NCI-H774 (cell line): Measurements from ENCODE around the gene MMP19.

Experiments
- DNase-seq: peaks from one replicate; lab custom pipeline; 2025; lab: John Stamatoyannopoulos, UW

MMP19 gene

DNA sequence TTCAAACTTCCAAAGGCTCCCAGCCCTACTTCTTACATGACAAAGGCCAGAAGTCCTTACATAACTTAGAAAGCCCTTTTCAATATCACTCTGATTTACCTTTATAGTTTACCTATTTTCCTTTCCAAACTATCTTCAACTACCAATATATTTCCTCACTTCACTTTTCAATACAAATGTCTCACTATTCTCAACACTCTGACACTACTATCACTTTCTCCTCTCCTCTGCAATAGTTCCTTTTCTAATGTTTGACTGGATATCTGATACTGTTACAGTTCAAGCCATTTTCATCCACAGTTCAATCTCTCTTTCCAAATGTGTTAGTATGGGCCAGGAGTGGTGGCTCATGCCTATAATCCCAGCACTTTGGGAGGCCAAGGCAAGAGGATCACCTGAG is 28.5 kb downstream of the MMP19 start:
- no peak for DNase-seq

DNA sequence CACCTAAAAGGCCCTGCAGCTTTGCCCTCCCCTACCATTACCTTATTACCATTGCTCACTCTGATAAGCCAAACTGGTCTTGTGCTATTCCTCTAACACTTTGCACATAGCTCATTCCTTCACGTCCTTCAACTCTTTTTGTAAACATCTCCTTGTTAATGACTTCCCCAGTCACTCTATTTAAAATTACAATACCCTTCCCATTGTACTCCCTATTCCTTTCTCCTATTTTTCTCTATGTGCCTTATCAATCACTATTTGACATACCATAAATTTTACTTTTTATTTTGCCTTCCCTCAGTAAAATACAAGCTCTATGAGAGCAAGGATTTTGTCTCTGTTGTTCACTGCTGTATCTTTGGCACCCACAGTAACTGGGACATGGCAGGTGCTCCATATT is 30.6 kb downstream of the MMP19 start:
- no peak for DNase-seq

DNA sequence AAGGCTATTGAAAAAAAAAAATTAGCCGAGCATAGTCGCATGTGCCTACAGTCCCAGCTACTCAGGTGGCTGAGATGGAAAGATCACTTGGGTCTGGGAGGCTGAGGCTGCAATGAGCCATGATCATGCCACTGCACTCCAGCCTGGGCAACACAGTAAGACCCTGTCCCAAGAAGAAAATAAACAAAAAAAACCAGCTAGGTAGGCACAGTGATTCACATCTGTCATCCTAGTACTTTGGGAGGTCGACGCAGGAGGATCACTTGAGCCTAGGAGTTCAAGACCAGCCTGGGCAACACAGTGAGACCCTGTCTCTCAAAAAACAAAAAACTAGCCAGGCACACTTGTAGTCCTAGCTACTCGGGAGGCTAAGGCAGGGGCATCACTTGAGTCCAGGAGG is 33.5 kb downstream of the MMP19 start:
- DNase-seq: no peak

DNA sequence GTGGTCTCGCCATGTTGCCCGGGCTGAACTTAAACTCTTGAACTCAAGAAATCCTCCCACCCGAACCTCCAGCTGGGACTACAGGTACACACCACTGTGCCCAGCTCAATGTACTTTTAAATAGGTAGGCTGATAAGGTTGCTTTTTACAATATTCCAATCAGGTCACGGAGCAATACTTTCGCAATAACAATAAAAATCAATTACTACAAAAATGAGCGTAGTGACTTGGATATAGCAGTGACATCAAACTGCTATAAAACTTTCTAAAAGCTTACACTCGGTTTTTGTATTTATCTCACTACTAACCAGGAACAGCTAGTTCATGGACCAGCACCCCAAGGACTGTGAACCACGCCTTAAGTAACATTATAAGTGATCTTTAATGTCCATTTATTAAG is 35.8 kb downstream of the MMP19 start:
- DNase-seq: no peak

DNA sequence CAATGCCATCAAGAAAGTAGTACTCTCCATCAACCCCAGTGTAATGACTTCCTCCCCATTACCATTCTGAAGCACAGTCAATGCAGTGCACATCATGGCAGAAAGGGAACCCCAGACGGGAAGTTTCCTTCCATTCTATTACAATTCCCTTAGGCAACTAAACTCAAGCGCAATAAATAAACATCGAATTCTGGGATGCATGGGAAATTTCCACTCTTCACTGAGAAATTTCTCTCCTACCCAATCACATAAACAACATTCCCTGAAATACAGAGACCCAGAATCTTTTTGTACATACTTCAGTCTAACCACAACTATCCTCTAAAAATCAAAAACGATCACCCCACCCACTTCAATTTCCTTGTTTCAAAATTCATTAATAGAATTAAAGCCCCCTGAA is 45.2 kb downstream of the MMP19 start:
- DNase-seq: no peak

DNA sequence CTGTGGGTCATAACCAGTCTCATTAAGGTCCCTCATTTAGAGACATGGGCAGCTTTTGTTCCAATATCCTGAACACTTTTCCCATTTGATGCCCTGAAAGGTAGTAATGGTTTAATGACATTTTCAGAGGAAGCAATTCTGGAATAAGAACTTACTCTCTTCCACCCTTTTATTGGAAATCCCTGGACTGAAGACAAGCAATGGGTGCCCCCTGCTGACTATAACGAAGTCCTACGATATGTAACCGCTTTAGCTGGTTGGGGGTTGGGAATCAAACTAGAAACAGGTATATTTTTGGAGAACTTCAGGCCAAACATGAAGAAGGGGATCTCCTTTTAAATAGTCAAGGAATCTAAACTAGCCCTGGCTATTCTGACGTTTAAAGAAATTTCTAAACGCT is 45.7 kb downstream of the MMP19 start:
- DNase-seq: no peak

DNA sequence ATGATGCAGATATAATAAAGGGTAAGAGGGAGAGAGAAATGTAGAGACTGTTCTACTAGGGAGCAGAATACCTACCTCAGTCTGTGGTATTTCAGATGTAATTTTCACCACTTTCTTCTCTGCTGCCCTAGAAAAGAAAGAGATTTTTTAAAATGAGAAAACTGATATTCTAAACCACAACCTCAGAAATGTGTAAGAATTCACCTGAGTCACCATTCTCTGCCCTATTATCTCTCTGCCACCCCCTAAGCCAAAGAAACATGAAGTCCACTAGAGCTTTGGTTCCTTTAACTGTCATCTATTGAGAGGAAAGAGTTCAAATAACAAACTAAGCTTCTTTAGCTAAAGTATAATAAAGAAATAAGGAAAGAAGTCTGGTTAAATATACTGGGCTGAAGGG is 46.8 kb downstream of the MMP19 start:
- DNase-seq: no peak

DNA sequence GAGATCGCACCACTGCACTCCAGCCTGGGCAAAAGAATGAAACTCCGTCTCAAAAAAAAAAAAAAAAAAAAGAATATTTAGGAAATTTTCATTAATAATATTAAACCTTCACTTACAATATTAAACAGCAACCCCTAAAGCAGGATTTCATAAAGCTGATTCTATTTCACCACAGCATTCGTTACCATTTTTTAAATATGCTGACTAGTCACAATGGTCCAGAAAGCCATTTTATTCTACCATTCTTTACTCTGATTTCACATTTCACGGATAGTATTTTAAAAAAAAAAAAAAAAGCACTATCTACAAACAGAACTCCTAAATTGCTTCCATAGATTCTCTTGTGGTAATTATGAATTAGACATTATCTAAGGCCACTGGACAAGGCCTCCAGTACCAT is 52.8 kb downstream of the MMP19 start:
- DNase-seq: no peak

DNA sequence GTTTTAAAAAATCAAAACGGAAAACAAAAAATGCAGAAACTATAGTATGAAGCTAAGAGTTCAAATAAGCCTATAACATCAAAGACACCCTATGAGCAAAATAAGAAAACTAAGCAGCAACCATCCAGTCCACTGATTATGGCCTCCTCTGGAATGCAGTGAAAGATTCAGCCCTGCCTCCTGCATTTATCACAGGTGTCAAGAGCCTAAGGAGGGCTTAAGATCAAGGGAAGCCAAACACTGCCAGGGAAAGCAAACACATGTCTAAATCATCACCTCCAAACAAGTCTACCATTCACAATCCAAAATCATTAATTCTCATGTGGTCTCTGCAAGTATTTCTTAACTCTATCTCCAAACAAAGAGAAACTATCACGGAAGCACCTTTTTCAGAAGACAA is 53.6 kb downstream of the MMP19 start:
- no peak for DNase-seq

DNA sequence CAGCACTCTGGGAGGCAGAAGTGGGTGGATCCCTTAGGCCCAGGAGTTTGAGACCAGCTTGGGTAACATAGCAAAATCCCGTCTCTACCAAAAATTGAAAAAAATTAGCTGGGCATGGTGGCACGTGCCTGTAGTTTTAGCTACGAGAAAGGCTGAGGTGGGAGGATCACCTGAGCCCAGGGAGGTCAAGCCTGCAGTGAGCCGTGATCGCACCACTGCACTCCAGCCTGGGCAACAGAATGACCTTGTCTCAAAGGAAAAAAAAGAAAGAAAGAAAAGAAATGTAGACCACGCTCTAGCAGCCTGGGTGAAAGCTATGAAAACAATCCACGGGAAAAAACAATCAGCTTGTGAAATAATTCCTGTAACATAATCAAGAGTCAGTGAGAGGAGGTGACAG is 54.2 kb downstream of the MMP19 start:
- no peak for DNase-seq
